GM21825 (cell line): ENCODE results near the gene PAX3.
"Not testable (repeated sequence)": the region's sequence is repeated elsewhere in the genome, so short reads cannot be mapped to it uniquely, and the experiment has no call there.

Source experiments
- ATAC-seq: cut with Tn5 transposase; IDR thresholded peaks from one replicate; pipeline ENCODE4 v1.9.1; 2021; ENCODE audit warnings: mild to moderate bottlenecking, moderate library complexity; ENCODE audit not compliant: unreplicated experiment

Gene PAX3

DNA sequence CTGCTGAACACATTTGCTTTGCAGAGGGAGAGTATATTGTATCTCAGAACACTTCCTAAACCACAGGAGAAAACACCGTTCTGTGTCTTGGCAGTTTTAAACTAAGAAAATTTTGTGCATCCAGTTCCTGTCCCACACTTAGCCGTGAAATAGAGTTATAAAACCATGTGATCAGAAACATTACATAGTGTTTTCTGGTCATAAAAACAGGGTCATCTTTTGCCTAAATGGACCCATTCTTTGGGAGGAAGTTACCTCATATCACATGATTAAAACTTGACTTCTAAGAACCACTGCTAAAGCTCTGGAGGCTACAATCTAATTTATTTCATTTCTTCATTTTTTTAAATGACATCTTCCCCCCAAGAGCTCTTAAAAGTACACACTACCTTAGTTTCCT lies 138.7 kb downstream of the PAX3 start:
- no peak for ATAC-seq

DNA sequence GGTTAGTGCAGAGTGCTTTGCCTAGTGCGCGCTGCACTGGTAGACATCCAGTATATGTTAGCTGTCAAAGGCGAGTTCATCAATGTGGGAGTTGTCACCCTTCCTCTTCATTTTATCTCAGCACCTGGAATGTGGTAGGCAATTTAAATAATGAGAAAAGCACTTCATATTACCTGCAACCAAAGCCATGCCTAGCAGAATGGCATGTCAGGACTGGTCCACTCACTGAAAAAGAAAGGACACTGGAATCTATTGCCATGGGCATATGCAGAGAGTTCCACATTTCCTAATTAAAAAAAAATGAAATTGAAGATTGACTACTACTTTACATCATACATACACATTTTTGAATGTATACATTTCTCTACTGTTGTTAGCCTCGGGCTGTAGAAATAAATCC lies 139.6 kb downstream of the PAX3 start:
- ATAC-seq, result no peak

DNA sequence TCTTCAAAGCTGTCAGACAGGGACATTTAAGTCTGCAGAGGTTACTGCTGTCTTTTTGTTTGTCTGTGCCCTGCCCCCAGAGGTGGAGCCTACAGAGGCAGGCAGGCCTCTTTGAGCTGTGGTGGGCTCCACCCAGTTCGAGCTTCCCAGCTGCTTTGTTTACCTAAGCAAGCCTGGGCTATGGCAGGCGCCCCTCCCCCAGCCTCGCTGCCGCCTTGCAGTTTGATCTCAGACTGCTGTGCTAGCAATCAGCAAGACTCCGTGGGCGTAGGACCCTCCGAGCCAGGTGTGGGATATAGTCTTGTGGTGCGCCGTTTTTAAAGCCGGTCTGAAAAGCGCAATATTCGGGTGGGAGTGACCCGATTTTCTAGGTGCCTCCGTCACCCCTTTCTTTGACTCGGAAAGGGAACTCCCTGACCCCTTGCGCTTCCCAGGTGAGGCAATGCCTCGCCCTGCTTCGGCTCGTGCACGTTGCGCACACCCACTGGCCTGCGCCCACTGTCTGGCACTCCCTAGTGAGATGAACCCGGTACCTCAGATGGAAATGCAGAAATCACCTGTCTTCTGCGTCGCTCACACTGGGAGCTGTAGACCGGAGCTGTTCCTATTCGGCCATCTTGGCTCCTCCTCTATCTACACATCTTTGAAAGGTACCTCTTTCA lies 143.7 kb downstream of the PAX3 start:
- ATAC-seq, result not testable (repeated sequence)
